Fibroblast of mammary gland (primary cell): ENCODE results near the gene UBQLN3.

Experiments used
- DNase-seq: peaks from one replicate; pipeline ENCODE4 v3.0.0-alpha.2; 2010; ENCODE audit warnings: low read depth
- H3K4me3 ChIP-seq: 2 replicates; pipeline ENCODE4 v1.5.1; 2011; ENCODE audit warnings: low read depth, mild to moderate bottlenecking, low read length, moderate library complexity; ENCODE audit not compliant: control insufficient read depth
- TF ChIP-seq, protein P1 (sequence below): conservative IDR thresholded peaks from 2 replicates; pipeline ENCODE4 v1.5.1; 2011; ENCODE audit warnings: low read depth, low read length, inconsistent platforms; ENCODE audit not compliant: control insufficient read depth, insufficient read depth

The UBQLN3 gene

DNA sequence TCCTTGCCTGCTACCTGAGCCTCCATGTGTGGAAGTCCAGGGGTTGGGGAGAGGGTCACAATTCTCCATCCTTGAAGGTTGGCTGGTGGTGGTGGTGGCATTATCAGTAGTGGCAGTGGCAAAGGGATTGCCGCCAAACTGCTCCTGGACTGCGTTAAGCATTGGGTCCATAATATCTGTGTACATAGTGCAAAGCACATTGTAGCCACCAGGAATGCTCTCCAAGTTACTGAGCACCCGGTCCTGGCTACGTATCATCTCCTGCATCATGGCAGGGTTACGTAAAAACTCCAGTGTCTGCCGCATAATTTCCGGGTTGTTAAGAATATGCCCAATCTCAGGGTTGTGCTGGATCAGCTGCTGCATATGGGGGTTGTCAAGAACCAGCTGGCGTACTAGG, 1.2 kb downstream of the UBQLN3 start:
- TF ChIP-seq, protein P1, sequence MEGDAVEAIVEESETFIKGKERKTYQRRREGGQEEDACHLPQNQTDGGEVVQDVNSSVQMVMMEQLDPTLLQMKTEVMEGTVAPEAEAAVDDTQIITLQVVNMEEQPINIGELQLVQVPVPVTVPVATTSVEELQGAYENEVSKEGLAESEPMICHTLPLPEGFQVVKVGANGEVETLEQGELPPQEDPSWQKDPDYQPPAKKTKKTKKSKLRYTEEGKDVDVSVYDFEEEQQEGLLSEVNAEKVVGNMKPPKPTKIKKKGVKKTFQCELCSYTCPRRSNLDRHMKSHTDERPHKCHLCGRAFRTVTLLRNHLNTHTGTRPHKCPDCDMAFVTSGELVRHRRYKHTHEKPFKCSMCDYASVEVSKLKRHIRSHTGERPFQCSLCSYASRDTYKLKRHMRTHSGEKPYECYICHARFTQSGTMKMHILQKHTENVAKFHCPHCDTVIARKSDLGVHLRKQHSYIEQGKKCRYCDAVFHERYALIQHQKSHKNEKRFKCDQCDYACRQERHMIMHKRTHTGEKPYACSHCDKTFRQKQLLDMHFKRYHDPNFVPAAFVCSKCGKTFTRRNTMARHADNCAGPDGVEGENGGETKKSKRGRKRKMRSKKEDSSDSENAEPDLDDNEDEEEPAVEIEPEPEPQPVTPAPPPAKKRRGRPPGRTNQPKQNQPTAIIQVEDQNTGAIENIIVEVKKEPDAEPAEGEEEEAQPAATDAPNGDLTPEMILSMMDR: no peak
- H3K4me3 ChIP-seq: no peak overlapping the region
- no peak for DNase-seq

DNA sequence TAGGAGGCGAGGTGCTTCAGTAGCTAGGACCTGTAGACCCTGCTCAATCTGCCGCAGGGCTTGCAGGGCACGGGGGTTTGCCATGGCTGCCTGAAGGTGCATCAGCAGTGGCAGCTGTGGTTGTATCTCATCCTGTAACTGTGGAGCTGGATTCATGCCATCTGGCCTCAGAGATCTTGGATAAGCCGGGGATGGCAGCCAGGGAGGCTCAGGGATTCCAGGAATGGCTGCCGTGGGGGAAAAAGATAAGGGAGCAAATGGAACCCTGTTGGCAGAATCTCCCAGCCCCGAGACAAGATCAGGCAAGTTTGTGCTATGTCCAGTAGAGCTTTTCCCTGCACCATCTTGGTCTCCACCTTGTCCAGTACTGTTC, 1.8 kb downstream of the UBQLN3 start:
- H3K4me3 ChIP-seq: no peak overlapping the region

DNA sequence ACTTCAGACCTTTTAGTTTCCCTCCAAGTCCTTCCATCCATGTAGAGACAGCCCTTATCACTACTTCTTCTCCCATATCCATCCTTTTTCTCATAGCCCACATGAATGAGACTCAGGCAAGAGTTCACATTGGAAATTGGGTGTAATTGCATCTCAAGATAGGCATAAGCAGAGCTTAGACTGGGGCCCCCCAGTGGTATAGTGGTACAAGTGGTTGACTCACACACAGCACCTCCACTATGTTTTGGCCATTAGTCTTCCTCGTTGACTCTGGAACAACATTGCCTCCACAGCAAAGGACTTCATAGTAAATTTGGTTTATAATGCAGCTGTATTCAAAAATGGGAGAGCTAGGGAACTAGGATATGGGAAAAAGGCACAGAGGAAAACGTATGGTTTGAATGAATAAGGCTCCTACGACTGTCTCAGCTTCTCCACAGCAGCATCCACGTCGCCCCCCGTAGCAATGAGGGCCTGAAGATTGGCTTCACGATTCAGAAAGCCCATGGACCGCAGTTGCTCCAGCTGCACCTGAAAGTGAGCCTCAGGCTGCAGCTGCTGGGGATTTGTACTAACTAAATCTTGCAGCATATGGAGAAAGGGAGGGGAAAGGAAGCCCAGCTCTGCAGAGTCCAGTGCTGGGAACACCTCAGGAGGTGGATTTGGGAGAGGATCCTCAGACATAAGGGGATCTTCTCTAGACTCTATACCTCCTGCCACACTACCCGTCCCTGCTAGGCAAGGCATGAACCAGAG, 2.4 kb downstream of the UBQLN3 start:
- TF ChIP-seq, protein P1: no peak
- no peak overlapping the region for H3K4me3 ChIP-seq
- no peak for DNase-seq

More for the DNA sequence above, 1.8 kb downstream of the UBQLN3 start:
- TF ChIP-seq, protein P1: no peak
- no peak for DNase-seq

DNA sequence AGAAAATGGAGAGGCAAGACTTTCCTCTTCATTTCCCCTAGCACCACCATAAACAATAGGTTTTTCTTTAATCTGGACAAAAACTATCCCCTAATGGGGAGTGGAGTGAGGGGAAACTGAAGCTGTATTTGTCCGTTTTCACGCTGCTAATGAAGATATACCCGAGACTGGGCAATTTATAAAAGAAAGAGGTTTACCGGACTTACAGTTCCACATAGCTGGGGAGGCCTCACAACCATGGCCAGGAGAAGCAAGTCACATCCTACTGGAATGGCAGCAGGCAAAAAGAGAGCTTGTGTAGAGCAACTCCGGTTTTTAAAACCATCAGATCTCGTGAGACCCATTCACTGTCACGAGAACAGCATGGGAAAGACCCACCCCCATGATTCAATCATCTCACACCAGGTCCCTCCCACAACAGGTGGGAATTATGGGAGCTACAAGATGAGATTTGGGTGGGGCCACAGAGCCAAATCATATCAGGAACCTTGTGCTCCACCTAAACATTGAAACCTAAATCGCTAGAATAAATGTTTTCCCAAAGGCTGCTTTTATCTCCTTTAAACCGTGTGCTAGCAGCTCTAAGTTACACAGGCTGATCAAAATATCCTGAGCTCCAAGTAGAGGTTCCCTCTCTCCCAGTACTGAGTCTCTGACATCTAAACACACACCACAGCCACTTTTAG, 4.3 kb downstream of the UBQLN3 start:
- TF ChIP-seq, protein P1: no peak
- no peak overlapping the region for H3K4me3 ChIP-seq
- DNase-seq: no peak

DNA sequence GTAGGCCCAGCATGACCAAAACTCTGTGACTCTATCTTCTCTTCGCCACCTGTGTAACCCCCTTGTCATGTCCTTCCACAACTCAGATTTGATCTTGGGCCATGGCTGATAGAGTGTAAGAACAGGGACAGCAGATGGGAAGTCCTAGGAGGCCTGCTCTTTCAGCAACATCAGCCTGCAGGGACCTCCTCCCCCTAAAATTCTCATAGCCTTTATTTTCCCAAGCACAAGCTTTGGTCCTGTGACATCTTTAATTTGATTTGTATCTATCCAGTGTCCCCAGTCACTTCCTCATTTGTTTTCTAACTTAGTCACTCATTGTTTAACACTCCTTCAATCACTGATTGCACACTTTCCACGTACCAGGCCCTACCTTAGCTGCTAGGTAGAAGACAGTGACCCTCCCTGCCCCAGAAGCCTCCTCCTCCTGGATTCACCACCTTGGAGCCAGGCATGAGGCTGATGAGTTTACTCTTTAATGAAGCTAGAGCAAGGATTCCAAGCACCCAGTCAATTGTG, 5.3 kb downstream of the UBQLN3 start:
- H3K4me3 ChIP-seq: no peak overlapping the region
- TF ChIP-seq, protein P1: no peak
- no peak for DNase-seq

DNA sequence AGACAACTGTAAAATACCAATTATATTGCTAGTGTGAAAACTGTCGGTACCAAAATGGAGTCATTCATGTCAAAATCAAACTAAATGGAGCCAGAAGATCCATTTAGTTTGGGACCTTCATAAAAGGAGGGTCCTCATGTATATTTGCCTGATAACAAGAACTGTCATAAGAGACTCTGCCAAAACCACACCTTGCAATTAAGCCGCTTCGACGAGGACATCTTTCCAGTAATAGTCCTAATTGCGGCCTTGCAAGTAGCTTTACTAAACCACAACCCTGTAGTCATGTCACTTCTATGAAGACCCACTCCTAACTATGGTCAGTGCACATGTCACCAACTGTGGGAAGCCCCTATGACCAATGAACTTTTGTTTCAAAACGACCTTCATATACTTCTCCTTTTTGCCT, 9.4 kb downstream of the UBQLN3 start:
- H3K4me3 ChIP-seq: no peak overlapping the region
- TF ChIP-seq, protein P1: no peak
- DNase-seq: no peak
